GM10248 (cell line): ENCODE measurements around the gene ZNF668.

Experiments
- CTCF ChIA-PET: fragments of 300-600 bp; sonication (Branson Sonifier 250); formaldehyde crosslinking; extraction: SDS; loops from one replicate; lab custom pipeline; 2021; ENCODE audit warnings: antibody characterized with exemption; lab: Yijun Ruan, JAX
- POLR2A ChIA-PET: fragments of 350-650 bp; sonication (Branson Sonifier 250); formaldehyde crosslinking; extraction: SDS; loops from one replicate; lab custom pipeline; 2020; ENCODE audit warnings: antibody characterized with exemption; lab: Yijun Ruan, JAX
- DNase-seq: peaks from one replicate; pipeline ENCODE4 v3.0.0; 2012; ENCODE audit errors: extremely low spot score
- TF ChIP-seq, protein P1 (sequence below): IDR thresholded peaks from 2 replicates; pipeline ENCODE4 v1.5.1; 2012; ENCODE audit warnings: mild to moderate bottlenecking, low read depth; ENCODE audit errors: extremely low read depth, missing control alignments, control extremely low read depth

ZNF668 gene

DNA sequence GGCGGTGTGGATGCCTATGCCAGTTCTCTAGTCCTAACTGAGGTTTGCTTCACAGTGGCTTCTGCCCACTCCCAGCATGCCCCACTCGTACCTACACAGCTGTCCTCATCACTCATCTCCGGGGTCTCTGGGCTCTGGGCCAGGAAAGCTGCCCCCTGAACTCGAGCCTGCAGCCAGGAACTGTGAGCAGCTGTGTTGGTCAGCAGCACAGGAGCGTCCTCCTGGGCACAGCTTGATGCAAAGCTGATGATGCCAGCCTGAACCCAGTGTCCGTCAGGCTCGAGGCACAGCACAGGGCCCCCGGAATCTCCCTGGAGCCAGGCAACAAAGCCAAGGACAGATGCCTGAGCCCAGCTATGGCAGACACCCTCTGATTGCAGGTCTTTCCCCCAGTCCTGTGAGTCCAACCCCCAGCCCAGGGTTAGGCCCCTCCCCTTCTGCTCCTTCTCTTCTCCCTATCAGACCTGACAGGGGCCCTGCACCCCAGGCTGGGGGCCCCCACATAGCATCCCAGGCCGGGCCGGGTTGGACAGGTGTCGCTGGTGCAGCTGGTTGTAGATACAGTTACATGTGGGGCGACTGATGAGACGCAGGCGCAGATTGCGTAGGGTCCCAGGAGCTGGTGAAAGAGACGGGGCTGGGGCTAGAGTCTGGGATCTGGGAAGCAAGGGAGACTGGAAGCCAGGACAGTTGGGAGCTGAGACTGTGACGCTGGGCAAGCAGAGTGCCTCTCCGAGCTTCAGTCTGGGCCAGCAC lies 12.0 kb upstream of the ZNF668 start:
- TF ChIP-seq, protein P1, sequence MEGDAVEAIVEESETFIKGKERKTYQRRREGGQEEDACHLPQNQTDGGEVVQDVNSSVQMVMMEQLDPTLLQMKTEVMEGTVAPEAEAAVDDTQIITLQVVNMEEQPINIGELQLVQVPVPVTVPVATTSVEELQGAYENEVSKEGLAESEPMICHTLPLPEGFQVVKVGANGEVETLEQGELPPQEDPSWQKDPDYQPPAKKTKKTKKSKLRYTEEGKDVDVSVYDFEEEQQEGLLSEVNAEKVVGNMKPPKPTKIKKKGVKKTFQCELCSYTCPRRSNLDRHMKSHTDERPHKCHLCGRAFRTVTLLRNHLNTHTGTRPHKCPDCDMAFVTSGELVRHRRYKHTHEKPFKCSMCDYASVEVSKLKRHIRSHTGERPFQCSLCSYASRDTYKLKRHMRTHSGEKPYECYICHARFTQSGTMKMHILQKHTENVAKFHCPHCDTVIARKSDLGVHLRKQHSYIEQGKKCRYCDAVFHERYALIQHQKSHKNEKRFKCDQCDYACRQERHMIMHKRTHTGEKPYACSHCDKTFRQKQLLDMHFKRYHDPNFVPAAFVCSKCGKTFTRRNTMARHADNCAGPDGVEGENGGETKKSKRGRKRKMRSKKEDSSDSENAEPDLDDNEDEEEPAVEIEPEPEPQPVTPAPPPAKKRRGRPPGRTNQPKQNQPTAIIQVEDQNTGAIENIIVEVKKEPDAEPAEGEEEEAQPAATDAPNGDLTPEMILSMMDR = no peak
- ChIA-PET CTCF (interaction anchor here (1.2 kb wide), 1 partner anchor 8 kb away, joined by 3 read pairs; no protein-coding TSS in a partner anchor), POLR2A (interaction anchor here (0.5 to 1.7 kb wide), 4 partner anchors 12 to 95 kb away, joined by 3 to 4 read pairs (median 4); partner anchors contain the start of genes ZNF646 and ZNF668)
- DNase-seq = no peak

DNA sequence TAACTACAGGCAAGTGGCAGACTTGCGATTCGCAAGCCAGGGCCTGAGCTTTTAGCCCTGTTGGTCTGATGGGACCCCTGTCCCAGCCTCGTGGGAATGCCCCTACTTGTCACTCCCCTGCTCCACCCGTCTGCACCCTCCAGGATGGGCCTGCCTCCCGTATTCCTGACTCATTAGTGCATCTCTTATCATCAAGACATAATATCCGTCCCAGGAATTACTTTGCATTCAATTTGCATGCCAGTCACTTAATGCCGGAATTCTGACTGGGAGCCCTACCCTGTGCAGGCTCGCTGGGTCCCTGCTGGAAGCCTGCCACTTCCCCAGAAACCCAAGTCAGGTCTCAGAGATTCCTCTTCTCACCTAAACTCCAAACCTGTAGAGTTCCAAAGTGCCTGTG lies 11.4 kb upstream of the ZNF668 start:
- ChIA-PET CTCF (interaction anchor here (1.2 to 1.5 kb wide), 2 partner anchors 7 to 143 kb away, joined by 3 read pairs; no protein-coding TSS in a partner anchor), POLR2A (interaction anchor here (0.5 to 0.9 kb wide), 4 partner anchors 38 to 333 kb away, joined by 3 to 5 read pairs (median 4); no protein-coding TSS in a partner anchor)
- no peak for DNase-seq
- TF ChIP-seq, protein P1 = no peak

DNA sequence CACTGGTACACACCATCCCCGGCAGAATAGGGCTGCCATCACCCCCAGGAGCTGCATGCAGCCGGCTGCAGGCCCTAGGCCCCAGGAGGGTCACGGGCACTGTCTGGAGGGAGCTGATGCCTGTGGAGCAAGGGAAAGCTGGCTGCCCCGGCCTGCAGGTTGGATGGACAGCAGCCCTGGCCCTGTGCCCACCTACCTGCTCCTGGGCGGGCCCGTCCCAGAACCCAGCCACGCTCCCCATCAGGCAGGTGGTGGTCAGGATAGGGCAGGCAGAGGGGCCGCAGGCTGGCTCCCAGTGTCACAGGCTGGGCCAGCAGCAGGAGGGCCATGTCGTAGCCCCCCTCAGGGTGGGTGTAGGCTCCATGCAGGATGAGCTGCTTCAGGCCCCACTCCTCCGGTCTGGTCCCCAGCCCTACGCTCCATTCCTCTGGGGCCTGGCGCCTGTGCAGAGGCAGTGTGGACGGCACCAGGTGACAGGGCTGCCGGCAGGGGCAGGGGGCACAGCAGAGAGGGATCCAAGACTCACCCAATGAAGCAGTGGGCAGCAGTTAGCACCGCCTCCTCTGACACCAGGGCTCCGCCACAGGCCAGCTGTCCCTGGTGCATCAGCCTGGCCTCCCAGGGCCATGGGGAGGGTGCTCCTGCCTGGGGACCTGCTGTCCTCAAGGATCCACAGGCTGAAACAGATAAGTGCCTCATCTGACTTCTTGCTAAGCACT lies 10.7 kb upstream of the ZNF668 start:
- CTCF ChIA-PET = interaction anchor here (1.1 to 1.5 kb wide), 2 partner anchors 15 to 143 kb away, joined by 3 read pairs; no protein-coding TSS in a partner anchor
- POLR2A ChIA-PET = interaction anchor here (0.6 to 1.2 kb wide), 3 partner anchors 33 to 334 kb away, joined by 3 to 5 read pairs (median 5); partner anchors contain the start of gene KAT8
- TF ChIP-seq, protein P1 = no peak

DNA sequence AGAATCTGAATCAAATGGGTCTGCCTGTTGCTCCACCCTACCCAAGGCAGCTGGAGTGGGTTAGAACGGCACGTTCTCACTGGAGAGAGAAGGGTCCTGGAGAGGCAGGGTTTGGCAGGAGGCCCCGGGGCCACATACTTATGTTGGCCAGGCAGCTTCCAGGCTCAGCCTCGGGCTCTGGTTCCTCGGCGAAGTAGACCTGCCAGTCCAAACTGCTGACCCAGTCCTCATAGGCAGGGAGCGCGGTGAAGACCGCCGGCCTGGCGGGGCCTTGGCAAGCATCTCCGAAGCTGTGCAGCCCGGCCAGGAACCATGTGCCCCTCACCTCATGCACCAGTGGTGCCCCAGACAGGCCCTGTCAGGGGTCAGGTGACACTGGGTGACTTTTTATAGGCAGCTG lies 9.9 kb upstream of the ZNF668 start:
- DNase-seq = no peak
- TF ChIP-seq, protein P1 = no peak
- POLR2A ChIA-PET = interaction anchor here (0.6 to 1.2 kb wide), 2 partner anchors 33 to 34 kb away, joined by 3 to 5 read pairs; partner anchors contain the start of gene KAT8
- CTCF ChIA-PET = interaction anchor here (1.1 to 1.5 kb wide), 2 partner anchors 16 to 142 kb away, joined by 3 read pairs; no protein-coding TSS in a partner anchor

More for the DNA sequence above, 10.7 kb upstream of the ZNF668 start:
- DNase-seq = no peak

DNA sequence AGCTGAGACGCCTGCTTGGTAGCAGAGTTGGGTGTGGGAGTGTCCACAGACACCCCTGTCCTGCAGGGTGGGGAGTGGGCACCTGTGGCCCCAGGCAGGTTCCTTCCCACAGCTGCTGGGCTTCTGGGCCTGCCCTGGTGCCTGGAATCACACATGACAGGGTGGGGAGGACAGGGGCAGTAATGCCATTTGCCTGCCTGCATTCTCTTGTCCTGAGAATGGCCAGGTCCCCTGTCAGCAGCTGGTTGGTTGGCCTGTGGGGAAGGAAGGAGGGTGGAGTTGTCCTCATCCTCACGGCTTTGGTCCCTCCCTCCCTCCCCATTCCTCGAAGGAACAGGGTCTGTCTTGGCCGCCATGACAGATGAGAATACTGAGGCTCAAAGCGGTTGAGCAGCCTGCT lies 9.5 kb upstream of the ZNF668 start:
- TF ChIP-seq, protein P1 = no peak
- DNase-seq = no peak
- ChIA-PET CTCF (interaction anchor here (1.1 kb wide), 1 partner anchor 17 kb away, joined by 3 read pairs; no protein-coding TSS in a partner anchor), POLR2A (interaction anchor here (1.2 kb wide), 1 partner anchor 34 kb away, joined by 5 read pairs; the partner anchor contains the start of gene KAT8)

DNA sequence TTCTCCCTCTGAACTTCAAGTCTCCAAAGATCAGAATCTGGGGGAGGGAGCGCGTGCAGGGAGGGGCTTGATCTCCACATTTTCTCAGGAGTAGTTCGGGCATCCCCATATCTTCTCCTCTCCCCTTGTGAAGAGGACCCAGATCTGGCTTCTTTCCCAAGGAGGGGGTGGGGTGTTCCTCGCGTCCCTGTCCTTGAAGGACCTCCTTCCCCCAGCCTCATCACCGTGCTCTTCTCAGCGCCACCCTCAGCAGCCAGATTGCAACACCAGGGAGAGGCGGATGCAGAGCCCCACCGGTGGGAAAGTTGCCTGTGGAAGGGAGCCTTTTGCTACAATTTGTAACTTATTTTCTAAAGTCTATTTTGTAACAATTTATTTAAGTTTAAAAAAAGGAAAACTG lies 9.0 kb upstream of the ZNF668 start:
- no peak for DNase-seq
- POLR2A ChIA-PET = no interaction called here

More for the DNA sequence above, 9.0 kb upstream of the ZNF668 start:
- CTCF ChIA-PET = no interaction called here
- TF ChIP-seq, protein P1 = no peak
